WTC11 (cell line): ENCODE results near the gene ITPRIP. TPM values are rescaled to one million over a fixed set of nuclear protein-coding genes. Genes with fewer than 3 reads are reported as not detected.

Experiments
- ATAC-seq: fragments of 200-7000 bp; cut with Tn5 transposase; 2 replicates; pipeline ENCODE4 v1.10.0; 2021; ENCODE audit warnings: mild to moderate bottlenecking, moderate library complexity
- CTCF ChIA-PET: fragments of 300-600 bp; sonication (Branson Sonifier 250); formaldehyde crosslinking; loops from one replicate; lab custom pipeline; 2021; ENCODE audit warnings: antibody characterized with exemption; lab: Charles Lee
- POLR2A ChIA-PET: fragments of 350-600 bp; sonication (Branson Sonifier 250); formaldehyde crosslinking; loops from one replicate; lab custom pipeline; 2021; ENCODE audit warnings: antibody characterized with exemption; lab: Charles Lee
- DNase-seq: peaks from one replicate; pipeline ENCODE4 v3.0.0; 2021; ENCODE audit warnings: low spot score
- H3K27ac Mint-ChIP-seq: 2 replicates; pipeline ENCODE4 v1.8.0; 2021; ENCODE audit warnings: mixed read lengths
- H3K27me3 Mint-ChIP-seq: 2 replicates; pipeline ENCODE4 v1.8.0; 2021; ENCODE audit warnings: low read depth, mild to moderate bottlenecking, moderate library complexity, mixed read lengths
- H3K36me3 Mint-ChIP-seq: 2 replicates; pipeline ENCODE4 v1.8.0; 2021; ENCODE audit warnings: mixed read lengths
- H3K4me1 Mint-ChIP-seq: 2 replicates; pipeline ENCODE4 v1.8.0; 2022; ENCODE audit warnings: mixed read lengths
- H3K4me3 Mint-ChIP-seq: 2 replicates; pipeline ENCODE4 v1.8.0; 2021; ENCODE audit warnings: mild to moderate bottlenecking, moderate library complexity, mixed read lengths
- H3K9me3 Mint-ChIP-seq: 2 replicates; pipeline ENCODE4 v1.8.0; 2021; ENCODE audit warnings: mixed read lengths
- EMX1 ChIP-seq: fragments of 250-450 bp; sonication (Bioruptor Pico); IDR thresholded peaks from 2 replicates; pipeline ENCODE4 v1.8.0; 2021; ENCODE audit warnings: mild to moderate bottlenecking
- FOXP1 ChIP-seq: sonication (generic); formaldehyde crosslinking; IDR thresholded peaks from 2 replicates; pipeline ENCODE4 v1.8.0; 2022; ENCODE audit warnings: missing genetic modification reagents, mild to moderate bottlenecking, moderate library complexity, borderline replicate concordance
- GABPB1 ChIP-seq: sonication (generic); formaldehyde crosslinking; IDR thresholded peaks from 2 replicates; pipeline ENCODE4 v1.8.1; 2023; ENCODE audit warnings: mild to moderate bottlenecking, missing genetic modification reagents
- MXD4 ChIP-seq: fragments of 250-450 bp; sonication (Bioruptor Pico); IDR thresholded peaks from 2 replicates; pipeline ENCODE4 v1.8.0; 2021; ENCODE audit warnings: mild to moderate bottlenecking, moderate library complexity, borderline replicate concordance
- NFATC4 ChIP-seq: fragments of 250-450 bp; sonication (Bioruptor Pico); IDR thresholded peaks from 2 replicates; pipeline ENCODE4 v1.9.0; 2021; ENCODE audit warnings: mild to moderate bottlenecking
- NFYB ChIP-seq: sonication (generic); formaldehyde crosslinking; conservative IDR thresholded peaks from 2 replicates; pipeline ENCODE4 v1.8.0; 2022; ENCODE audit warnings: low read depth, missing genetic modification reagents
- SMAD4 ChIP-seq: sonication (generic); formaldehyde crosslinking; IDR thresholded peaks from 2 replicates; pipeline ENCODE4 v1.8.0; 2022; ENCODE audit warnings: mild to moderate bottlenecking, missing genetic modification reagents
- SOX15 ChIP-seq: fragments of 250-450 bp; sonication (Bioruptor Pico); IDR thresholded peaks from 2 replicates; pipeline ENCODE4 v1.9.0; 2021; ENCODE audit warnings: mild to moderate bottlenecking
- TEAD1 ChIP-seq: sonication (generic); formaldehyde crosslinking; IDR thresholded peaks from 2 replicates; pipeline ENCODE4 v1.8.0; 2022; ENCODE audit warnings: mild to moderate bottlenecking, missing genetic modification reagents
- TEAD4 ChIP-seq: sonication (generic); formaldehyde crosslinking; IDR thresholded peaks from 2 replicates; pipeline ENCODE4 v1.8.0; 2022; ENCODE audit warnings: mild to moderate bottlenecking, missing genetic modification reagents
- TP53 ChIP-seq: sonication (generic); formaldehyde crosslinking; IDR thresholded peaks from 2 replicates; pipeline ENCODE4 v1.8.1; 2023; ENCODE audit warnings: mild to moderate bottlenecking, missing genetic modification reagents
- ZBTB21 ChIP-seq: sonication (generic); formaldehyde crosslinking; IDR thresholded peaks from 2 replicates; pipeline ENCODE4 v1.8.1; 2023; ENCODE audit warnings: mild to moderate bottlenecking, missing genetic modification reagents, borderline replicate concordance
- ZNF232 ChIP-seq: sonication (generic); formaldehyde crosslinking; IDR thresholded peaks from 2 replicates; pipeline ENCODE4 v1.8.0; 2022; ENCODE audit warnings: mild to moderate bottlenecking, missing genetic modification reagents
- ZNF423 ChIP-seq: fragments of 250-450 bp; sonication (Bioruptor Pico); IDR thresholded peaks from 2 replicates; pipeline ENCODE4 v2.1.2; 2022; ENCODE audit warnings: mild to moderate bottlenecking, moderate library complexity
- total RNA-seq: library from RNA; stranded (reverse); gene quantifications from 3 replicates; pipeline ENCODE4 v1.2.3, GENCODE V29; 2021
- TF ChIP-seq, protein P1 (sequence below): sonication (generic); formaldehyde crosslinking; IDR thresholded peaks from 2 replicates; pipeline ENCODE4 v1.8.0; 2023; ENCODE audit warnings: mild to moderate bottlenecking, missing genetic modification reagents
- TF ChIP-seq, protein P2 (sequence below): sonication (generic); formaldehyde crosslinking; IDR thresholded peaks from 2 replicates; pipeline ENCODE4 v1.8.1; 2023; ENCODE audit warnings: mild to moderate bottlenecking, missing genetic modification reagents, moderate library complexity
- TF ChIP-seq, protein P3 (sequence below): sonication (generic); formaldehyde crosslinking; IDR thresholded peaks from 2 replicates; pipeline ENCODE4 v1.8.1; 2023; ENCODE audit warnings: mild to moderate bottlenecking, missing genetic modification reagents
- TF ChIP-seq, protein P4 (sequence below): fragments of 250-450 bp; sonication (Bioruptor Pico); conservative IDR thresholded peaks from 2 replicates; pipeline ENCODE4 v1.9.0; 2021; ENCODE audit warnings: mild to moderate bottlenecking
- TF ChIP-seq, protein P5 (sequence below): sonication (generic); formaldehyde crosslinking; IDR thresholded peaks from 2 replicates; pipeline ENCODE4 v1.8.1; 2023; ENCODE audit warnings: mild to moderate bottlenecking, missing genetic modification reagents, borderline replicate concordance

Gene ITPRIP
- total RNA-seq, 1 experiment from 2014 or later = 16.8 TPM

DNA sequence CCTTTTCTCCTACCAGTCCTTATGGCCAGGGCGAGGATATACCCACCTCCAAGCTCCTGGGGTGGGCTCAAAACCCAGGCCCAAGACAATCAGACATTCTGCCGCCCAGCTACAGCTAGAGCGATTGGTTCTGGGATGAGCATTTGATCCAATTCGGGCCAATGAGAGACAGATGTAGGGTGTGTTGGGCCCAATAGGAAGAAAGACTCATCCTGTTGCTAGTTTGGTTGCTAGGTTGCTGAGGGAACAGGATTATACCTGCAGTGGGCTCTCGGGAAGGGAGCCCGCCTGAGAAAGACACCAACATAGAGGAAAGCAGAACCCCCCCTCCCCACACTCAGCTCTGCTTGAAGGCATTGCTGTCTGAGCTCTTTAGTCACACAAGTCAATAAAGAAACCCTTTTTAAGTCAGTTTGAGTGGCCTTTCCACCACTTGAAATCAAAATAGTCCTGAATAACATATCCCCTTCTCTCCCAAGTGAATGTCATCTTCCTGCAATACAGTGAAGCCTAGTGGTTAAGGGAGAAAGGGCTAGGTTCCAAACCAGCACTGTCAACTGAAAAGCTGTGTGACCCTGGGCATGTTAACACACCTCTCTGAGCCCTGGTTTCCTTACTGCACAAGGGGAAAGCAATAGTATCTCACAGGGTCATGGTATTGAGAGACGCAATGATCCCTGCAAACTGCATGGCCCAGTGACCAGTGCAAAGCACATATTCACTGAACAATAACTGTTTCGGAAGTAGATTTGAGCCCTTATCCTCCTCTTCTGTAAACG is 21.8 kb downstream of the ITPRIP start (continued):
- TF ChIP-seq, protein P1, sequence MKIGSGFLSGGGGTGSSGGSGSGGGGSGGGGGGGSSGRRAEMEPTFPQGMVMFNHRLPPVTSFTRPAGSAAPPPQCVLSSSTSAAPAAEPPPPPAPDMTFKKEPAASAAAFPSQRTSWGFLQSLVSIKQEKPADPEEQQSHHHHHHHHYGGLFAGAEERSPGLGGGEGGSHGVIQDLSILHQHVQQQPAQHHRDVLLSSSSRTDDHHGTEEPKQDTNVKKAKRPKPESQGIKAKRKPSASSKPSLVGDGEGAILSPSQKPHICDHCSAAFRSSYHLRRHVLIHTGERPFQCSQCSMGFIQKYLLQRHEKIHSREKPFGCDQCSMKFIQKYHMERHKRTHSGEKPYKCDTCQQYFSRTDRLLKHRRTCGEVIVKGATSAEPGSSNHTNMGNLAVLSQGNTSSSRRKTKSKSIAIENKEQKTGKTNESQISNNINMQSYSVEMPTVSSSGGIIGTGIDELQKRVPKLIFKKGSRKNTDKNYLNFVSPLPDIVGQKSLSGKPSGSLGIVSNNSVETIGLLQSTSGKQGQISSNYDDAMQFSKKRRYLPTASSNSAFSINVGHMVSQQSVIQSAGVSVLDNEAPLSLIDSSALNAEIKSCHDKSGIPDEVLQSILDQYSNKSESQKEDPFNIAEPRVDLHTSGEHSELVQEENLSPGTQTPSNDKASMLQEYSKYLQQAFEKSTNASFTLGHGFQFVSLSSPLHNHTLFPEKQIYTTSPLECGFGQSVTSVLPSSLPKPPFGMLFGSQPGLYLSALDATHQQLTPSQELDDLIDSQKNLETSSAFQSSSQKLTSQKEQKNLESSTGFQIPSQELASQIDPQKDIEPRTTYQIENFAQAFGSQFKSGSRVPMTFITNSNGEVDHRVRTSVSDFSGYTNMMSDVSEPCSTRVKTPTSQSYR (CRISPR knock-in tag) = no peak

DNA sequence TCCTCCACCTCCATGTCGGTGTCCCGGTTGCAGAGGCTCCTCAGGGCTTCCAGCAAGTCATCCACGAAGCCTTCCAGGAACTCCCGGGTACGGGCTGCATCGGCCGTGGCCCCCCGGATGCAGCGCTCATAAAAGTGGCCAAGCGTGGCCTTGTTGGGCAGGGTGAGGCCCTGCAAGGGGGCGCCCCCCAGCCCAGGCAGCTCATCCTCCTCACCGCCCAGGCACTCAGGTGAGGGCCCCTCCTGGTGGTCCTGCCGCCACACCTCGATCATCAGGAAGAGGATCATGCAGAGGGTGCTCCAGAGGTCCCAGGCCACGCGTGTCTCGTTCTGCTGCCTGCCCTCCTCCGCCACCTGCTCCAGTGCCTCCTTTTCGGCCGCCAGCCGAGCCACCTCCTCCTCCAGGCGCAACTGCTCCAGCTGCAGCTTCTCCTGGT is 22.8 kb downstream of the ITPRIP start:
- DNase-seq = no peak
- peaks cover 42% of the 10 kb centered on the region for H3K4me1 Mint-ChIP-seq
- CTCF ChIA-PET = interaction anchor here (1.0 to 2.9 kb wide), 5 partner anchors 9 to 307 kb away, joined by 3 to 11 read pairs (median 5); partner anchors contain the start of genes CFAP58 and ITPRIP
- H3K36me3 Mint-ChIP-seq = peaks cover 20% of the 10 kb centered on the region
- ATAC-seq = no peak
- H3K4me3 Mint-ChIP-seq = no peak overlapping the region
- TF ChIP-seq ZNF232 (CRISPR knock-in tag) = no peak
- no peak for TF ChIP-seq TEAD1 (CRISPR knock-in tag)
- no peak for TF ChIP-seq GABPB1
- TF ChIP-seq TP53 (CRISPR knock-in tag) = no peak
- no peaks in the 10 kb centered on the region for H3K9me3 Mint-ChIP-seq
- H3K27ac Mint-ChIP-seq = no peak overlapping the region
- POLR2A ChIA-PET = interaction anchor here (0.6 to 1.0 kb wide), 2 partner anchors 8 to 442 kb away, joined by 3 read pairs; no protein-coding TSS in a partner anchor
- no peaks in the 10 kb centered on the region for H3K27me3 Mint-ChIP-seq

DNA sequence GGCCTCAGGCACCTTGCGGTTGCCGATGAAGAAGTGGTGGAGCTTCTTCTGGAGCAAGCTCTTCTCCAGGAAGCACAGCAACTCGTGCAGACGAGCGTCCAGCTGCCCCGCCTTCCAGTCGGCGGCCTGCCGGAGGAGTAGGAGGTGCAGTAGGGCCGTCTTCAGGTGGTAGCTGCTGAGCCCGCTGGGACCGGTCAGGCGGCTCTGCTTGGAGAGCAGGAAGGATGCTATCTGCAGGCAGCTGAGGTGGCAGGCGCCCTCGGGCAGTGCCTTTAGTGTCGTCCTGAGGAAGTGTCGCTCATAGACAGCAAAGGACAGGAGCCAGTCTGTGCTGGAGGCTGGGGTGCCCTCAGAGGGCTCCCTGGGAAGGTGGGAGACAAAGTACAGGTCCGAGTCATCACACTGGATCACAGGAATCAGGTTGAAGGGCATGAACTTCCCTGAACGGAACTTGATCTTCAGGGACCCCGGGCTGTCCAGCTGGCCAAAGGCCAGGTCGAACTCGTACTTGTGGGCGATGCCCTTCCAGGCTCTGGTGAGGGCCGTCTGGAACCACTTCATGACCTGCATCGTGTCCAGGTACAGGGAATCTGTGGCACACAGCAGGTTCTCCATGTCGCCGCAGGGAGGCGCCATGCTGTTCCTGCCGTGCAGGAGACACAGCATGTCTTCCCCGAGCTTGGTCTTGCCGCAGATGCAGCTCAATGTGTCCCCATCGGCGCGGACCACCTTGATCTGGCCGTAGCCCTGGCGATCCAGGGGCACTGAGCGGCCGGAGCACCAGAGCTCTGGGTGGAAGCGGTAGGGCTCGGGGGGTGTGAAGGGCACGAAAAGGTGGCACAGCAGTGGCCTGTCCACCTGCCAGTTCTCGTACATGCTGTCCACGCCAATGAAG is 23.4 kb downstream of the ITPRIP start:
- Mint-ChIP-seq H3K36me3 (peaks cover 20% of the 10 kb centered on the region), H3K4me3 (no peak overlapping the region), H3K9me3 (no peaks in the 10 kb centered on the region), H3K4me1 (peaks cover 36% of the 10 kb centered on the region), H3K27me3 (no peaks in the 10 kb centered on the region), H3K27ac (no peak overlapping the region)
- ChIA-PET POLR2A (interaction anchor here (0.6 kb wide), 1 partner anchor 441 kb away, joined by 3 read pairs; no protein-coding TSS in a partner anchor), CTCF (interaction anchor here (0.8 to 2.9 kb wide), 6 partner anchors 9 to 308 kb away, joined by 3 to 11 read pairs (median 5); partner anchors contain the start of genes CFAP58 and ITPRIP)
- DNase-seq = no peak
- no peak for ATAC-seq
- TF ChIP-seq EMX1 (CRISPR knock-in tag) = no peak
- TF ChIP-seq NFATC4 (CRISPR knock-in tag) = no peak
- TF ChIP-seq TEAD4 (CRISPR knock-in tag) = no peak
- TF ChIP-seq, protein P2, sequence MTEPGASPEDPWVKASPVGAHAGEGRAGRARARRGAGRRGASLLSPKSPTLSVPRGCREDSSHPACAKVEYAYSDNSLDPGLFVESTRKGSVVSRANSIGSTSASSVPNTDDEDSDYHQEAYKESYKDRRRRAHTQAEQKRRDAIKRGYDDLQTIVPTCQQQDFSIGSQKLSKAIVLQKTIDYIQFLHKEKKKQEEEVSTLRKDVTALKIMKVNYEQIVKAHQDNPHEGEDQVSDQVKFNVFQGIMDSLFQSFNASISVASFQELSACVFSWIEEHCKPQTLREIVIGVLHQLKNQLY (CRISPR knock-in tag) = no peak
- no peak for TF ChIP-seq NFYB (CRISPR knock-in tag)
- no peak for TF ChIP-seq SOX15
- TF ChIP-seq, protein P3, sequence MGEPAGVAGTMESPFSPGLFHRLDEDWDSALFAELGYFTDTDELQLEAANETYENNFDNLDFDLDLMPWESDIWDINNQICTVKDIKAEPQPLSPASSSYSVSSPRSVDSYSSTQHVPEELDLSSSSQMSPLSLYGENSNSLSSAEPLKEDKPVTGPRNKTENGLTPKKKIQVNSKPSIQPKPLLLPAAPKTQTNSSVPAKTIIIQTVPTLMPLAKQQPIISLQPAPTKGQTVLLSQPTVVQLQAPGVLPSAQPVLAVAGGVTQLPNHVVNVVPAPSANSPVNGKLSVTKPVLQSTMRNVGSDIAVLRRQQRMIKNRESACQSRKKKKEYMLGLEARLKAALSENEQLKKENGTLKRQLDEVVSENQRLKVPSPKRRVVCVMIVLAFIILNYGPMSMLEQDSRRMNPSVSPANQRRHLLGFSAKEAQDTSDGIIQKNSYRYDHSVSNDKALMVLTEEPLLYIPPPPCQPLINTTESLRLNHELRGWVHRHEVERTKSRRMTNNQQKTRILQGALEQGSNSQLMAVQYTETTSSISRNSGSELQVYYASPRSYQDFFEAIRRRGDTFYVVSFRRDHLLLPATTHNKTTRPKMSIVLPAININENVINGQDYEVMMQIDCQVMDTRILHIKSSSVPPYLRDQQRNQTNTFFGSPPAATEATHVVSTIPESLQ (CRISPR knock-in tag) = no peak
- TF ChIP-seq ZNF423 (CRISPR knock-in tag) = no peak
- TF ChIP-seq MXD4 (CRISPR knock-in tag) = no peak
- no peak for TF ChIP-seq ZNF232 (CRISPR knock-in tag)
- TF ChIP-seq SMAD4 (CRISPR knock-in tag) = no peak
- no peak for TF ChIP-seq FOXP1 (CRISPR knock-in tag)
- TF ChIP-seq, protein P4, sequence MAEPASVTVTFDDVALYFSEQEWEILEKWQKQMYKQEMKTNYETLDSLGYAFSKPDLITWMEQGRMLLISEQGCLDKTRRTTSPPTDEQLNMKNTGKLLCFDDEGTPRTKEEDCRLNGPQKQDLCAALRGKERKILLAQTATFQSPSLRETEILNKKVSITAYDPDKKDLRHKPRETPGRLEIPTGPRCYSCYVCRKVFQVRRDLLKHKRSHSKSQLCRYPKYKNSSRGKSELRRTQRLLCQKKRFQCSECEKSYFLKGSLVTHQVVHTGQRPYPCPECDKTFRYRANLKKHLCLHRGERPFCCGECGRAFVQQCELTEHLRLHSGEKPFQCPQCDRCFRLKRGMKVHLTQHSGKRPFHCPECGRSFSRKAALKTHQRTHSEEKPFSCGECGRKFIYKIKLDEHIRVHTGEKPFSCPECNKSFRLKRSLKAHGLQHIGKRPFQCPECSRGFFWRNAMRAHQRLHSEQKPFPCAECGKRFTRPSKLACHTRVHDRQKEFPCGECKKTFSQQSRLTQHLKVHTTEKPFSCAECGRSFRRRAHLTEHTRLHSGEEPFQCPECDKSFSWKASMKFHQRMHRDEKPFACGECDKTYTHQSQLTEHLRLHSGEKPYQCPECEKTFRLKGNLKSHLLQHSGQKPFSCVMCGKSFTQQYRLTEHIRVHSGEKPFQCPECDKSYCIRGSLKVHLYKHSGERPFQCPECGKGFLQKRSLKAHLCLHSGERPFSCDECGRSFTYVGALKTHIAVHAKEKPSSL (CRISPR knock-in tag) = no peak
- no peak for TF ChIP-seq ZBTB21 (CRISPR knock-in tag)
- TF ChIP-seq, protein P5, sequence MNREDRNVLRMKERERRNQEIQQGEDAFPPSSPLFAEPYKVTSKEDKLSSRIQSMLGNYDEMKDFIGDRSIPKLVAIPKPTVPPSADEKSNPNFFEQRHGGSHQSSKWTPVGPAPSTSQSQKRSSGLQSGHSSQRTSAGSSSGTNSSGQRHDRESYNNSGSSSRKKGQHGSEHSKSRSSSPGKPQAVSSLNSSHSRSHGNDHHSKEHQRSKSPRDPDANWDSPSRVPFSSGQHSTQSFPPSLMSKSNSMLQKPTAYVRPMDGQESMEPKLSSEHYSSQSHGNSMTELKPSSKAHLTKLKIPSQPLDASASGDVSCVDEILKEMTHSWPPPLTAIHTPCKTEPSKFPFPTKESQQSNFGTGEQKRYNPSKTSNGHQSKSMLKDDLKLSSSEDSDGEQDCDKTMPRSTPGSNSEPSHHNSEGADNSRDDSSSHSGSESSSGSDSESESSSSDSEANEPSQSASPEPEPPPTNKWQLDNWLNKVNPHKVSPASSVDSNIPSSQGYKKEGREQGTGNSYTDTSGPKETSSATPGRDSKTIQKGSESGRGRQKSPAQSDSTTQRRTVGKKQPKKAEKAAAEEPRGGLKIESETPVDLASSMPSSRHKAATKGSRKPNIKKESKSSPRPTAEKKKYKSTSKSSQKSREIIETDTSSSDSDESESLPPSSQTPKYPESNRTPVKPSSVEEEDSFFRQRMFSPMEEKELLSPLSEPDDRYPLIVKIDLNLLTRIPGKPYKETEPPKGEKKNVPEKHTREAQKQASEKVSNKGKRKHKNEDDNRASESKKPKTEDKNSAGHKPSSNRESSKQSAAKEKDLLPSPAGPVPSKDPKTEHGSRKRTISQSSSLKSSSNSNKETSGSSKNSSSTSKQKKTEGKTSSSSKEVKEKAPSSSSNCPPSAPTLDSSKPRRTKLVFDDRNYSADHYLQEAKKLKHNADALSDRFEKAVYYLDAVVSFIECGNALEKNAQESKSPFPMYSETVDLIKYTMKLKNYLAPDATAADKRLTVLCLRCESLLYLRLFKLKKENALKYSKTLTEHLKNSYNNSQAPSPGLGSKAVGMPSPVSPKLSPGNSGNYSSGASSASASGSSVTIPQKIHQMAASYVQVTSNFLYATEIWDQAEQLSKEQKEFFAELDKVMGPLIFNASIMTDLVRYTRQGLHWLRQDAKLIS (CRISPR knock-in tag) = no peak
